Panc1 (cell line): ENCODE results near the gene SH3GLB2.

Source experiments
- CTCF ChIP-seq: fragments of 450-650 bp; IDR thresholded peaks from 2 replicates; pipeline ENCODE4 v1.5.1; 2017; ENCODE audit warnings: mild to moderate bottlenecking
- POLR2AphosphoS5 ChIP-seq: IDR thresholded peaks from 2 replicates; pipeline ENCODE4 v1.6.1; 2012; ENCODE audit warnings: mild to moderate bottlenecking, low read depth, low read length, moderate library complexity
- REST ChIP-seq, 2 experiments: IDR thresholded peaks; 2 replicates each; pipeline ENCODE4 v1.6.1; 2011 to 2012; ENCODE audit warnings: low read depth in 2 of 2, control low read depth in 1 of 2, low read length in 1 of 2, mild to moderate bottlenecking in 1 of 2, moderate library complexity in 1 of 2; ENCODE audit not compliant: insufficient read depth in 1 of 2

GRCh38 chr9:129032541-129033159 lies 4.5 kb upstream of the SH3GLB2 start:
- TF ChIP-seq CTCF: no peak
- TF ChIP-seq REST (IDR thresholded peaks at IDR 0.05; ENCODE audit: insufficient read depth in 1 of 2, low read depth in 2 of 2, low read length in 1 of 2): no peak
- no peak for TF ChIP-seq POLR2AphosphoS5
